Caco-2 (cell line): ENCODE measurements around the gene SLC44A2. TPM values are rescaled to one million over a fixed set of nuclear protein-coding genes. Genes with fewer than 3 reads are reported as not detected.
A peak's percentile ranks its signal among the peaks of the same experiment; 100 is the strongest.
"Not testable (repeated sequence)": the region's sequence is repeated elsewhere in the genome, so short reads cannot be mapped to it uniquely, and the experiment has no call there.

ENCODE experiments used
- BruUV-seq: library from RNA; stranded (reverse); fragments of 400-500 nt; replicated peaks from 2 replicates; lab custom pipeline; 2021; lab: Mats Ljungman, UMichigan
- CTCF ChIA-PET: fragments of 300-600 bp; sonication (Branson Sonifier 250); formaldehyde crosslinking; loops from one replicate; lab custom pipeline; 2022; ENCODE audit warnings: antibody characterized with exemption; lab: Charles Lee
- POLR2A ChIA-PET: fragments of 300-600 bp; sonication (Branson Sonifier 250); formaldehyde crosslinking; loops from one replicate; lab custom pipeline; 2022; ENCODE audit warnings: antibody characterized with exemption; lab: Charles Lee
- DNase-seq, 2 experiments: peaks; one replicate each; pipeline versions ENCODE4 v3.0.0 to v3.0.0-alpha.2; 2020 to 2022
- H3K27me3 ChIP-seq: replicated peaks from 2 replicates; pipeline ENCODE4 v1.6.0; 2011; ENCODE audit warnings: low read length; ENCODE audit not compliant: control insufficient read depth, insufficient read depth
- H3K36me3 ChIP-seq: 2 replicates; pipeline ENCODE4 v1.5.1; 2011; ENCODE audit warnings: low read length; ENCODE audit not compliant: control insufficient read depth, insufficient read depth
- H3K4me1 ChIP-seq: fragments of 250-450 bp; sonication (Bioruptor Pico); 2 replicates; pipeline ENCODE4 v1.5.1; 2020; ENCODE audit warnings: mild to moderate bottlenecking
- H3K4me3 ChIP-seq: 2 replicates; pipeline ENCODE4 v1.5.1; 2011; ENCODE audit warnings: low read depth, mild to moderate bottlenecking, control low read depth, low read length
- H3K9me3 ChIP-seq: fragments of 250-450 bp; sonication (Bioruptor Pico); 2 replicates; pipeline ENCODE4 v1.5.1; 2020; ENCODE audit warnings: mild to moderate bottlenecking, moderate library complexity
- H3K27ac Mint-ChIP-seq: one replicate; pipeline ENCODE4 v1.8.0; 2022; ENCODE audit warnings: mixed read lengths; ENCODE audit not compliant: unreplicated experiment
- H3K27me3 Mint-ChIP-seq: one replicate; pipeline ENCODE4 v1.8.0; 2022; ENCODE audit warnings: mixed read lengths; ENCODE audit not compliant: insufficient read depth, unreplicated experiment
- H3K36me3 Mint-ChIP-seq: one replicate; pipeline ENCODE4 v1.8.0; 2022; ENCODE audit warnings: mild to moderate bottlenecking, mixed read lengths; ENCODE audit not compliant: insufficient read depth, unreplicated experiment
- H3K4me1 Mint-ChIP-seq: one replicate; pipeline ENCODE4 v1.8.0; 2022; ENCODE audit warnings: low read depth, mixed read lengths; ENCODE audit not compliant: unreplicated experiment
- H3K4me3 Mint-ChIP-seq: one replicate; pipeline ENCODE4 v1.8.0; 2022; ENCODE audit warnings: mild to moderate bottlenecking, moderate library complexity, mixed read lengths; ENCODE audit not compliant: unreplicated experiment
- H3K9me3 Mint-ChIP-seq: one replicate; pipeline ENCODE4 v1.8.0; 2022; ENCODE audit warnings: mixed read lengths; ENCODE audit not compliant: unreplicated experiment
- CTCF ChIP-seq, 2 experiments: fragments of 200-600 bp in 1 of 2; IDR thresholded peaks; 1 replicate in 1 of 2; 2 replicates in 1 of 2; pipeline versions ENCODE4 v1.5.1 to v1.8.0; 2011 to 2022; ENCODE audit warnings: antibody characterized with exemption in 1 of 2, control low read depth in 1 of 2, inconsistent platforms in 1 of 2, low read depth in 1 of 2, low read length in 1 of 2, mild to moderate bottlenecking in 1 of 2, moderate library complexity in 1 of 2; ENCODE audit not compliant: insufficient read depth in 1 of 2, severe bottlenecking in 1 of 2, unreplicated experiment in 1 of 2
- intact Hi-C: fragments of 100-400 bp; cut with micrococcal nuclease; formaldehyde crosslinking; loops from one replicate; pipeline ENCODE4 v1.10.0; 2022; ENCODE audit not compliant: unreplicated experiment
- total RNA-seq: library from RNA; stranded (reverse); gene quantifications from 2 replicates; pipeline ENCODE4 v1.2.3, GENCODE V29; 2022

Gene SLC44A2
- total RNA-seq, 1 experiment from 2014 or later: 119 TPM

GRCh38 chr19:10669246-10669645 lies 43.9 kb downstream of the SLC44A2 start:
- Histone ChIP-seq H3K4me1 (no peaks in the 10 kb centered on the region), H3K36me3 (0 out of 2 replicates have a peak, but pooled peaks cover 3% of the 10 kb centered on the region), H3K4me3 (no peak overlapping the region), H3K9me3 (no peaks in the 10 kb centered on the region), H3K27me3 (no peaks in the 10 kb centered on the region)
- ChIA-PET CTCF (interaction anchor here (0.7 kb wide), 1 partner anchor 253 kb away, joined by 3 read pairs; no protein-coding TSS in a partner anchor), POLR2A (no interaction called here)
- Mint-ChIP-seq H3K9me3 (no peaks in the 10 kb centered on the region), H3K27me3 (no peaks in the 10 kb centered on the region), H3K27ac (peak overlapping the region; percentile 40), H3K36me3 (peaks cover 79% of the 10 kb centered on the region), H3K4me3 (no peak overlapping the region), H3K4me1 (no peaks in the 10 kb centered on the region)
- intact Hi-C loops: no loop called here
- no TSS peak for BruUV-seq
- TF ChIP-seq CTCF (IDR thresholded peaks at IDR 0.05; ENCODE audit: insufficient read depth in 1 of 2, low read depth in 1 of 2, low read length in 1 of 2, severe bottlenecking in 1 of 2, unreplicated experiment in 1 of 2): no peak
- DNase-seq: no peak

- Mint-ChIP-seq H3K27me3 (no peaks in the 10 kb centered on the region), H3K4me1 (no peaks in the 10 kb centered on the region), H3K9me3 (no peaks in the 10 kb centered on the region), H3K27ac (no peak overlapping the region), H3K36me3 (peaks cover 88% of the 10 kb centered on the region), H3K4me3 (no peak overlapping the region)
- Histone ChIP-seq H3K27me3 (no peaks in the 10 kb centered on the region), H3K36me3 (0 out of 2 replicates have a peak, but pooled peaks cover 3% of the 10 kb centered on the region), H3K9me3 (no peaks in the 10 kb centered on the region), H3K4me1 (no peaks in the 10 kb centered on the region), H3K4me3 (no peak overlapping the region)
- POLR2A ChIA-PET: no interaction called here
- TF ChIP-seq CTCF (IDR thresholded peaks at IDR 0.05; ENCODE audit: insufficient read depth in 1 of 2, low read depth in 1 of 2, low read length in 1 of 2, severe bottlenecking in 1 of 2, unreplicated experiment in 1 of 2): no peak
- intact Hi-C loops: no loop called here
- CTCF ChIA-PET: no interaction called here
- DNase-seq: no peak
- no TSS peak for BruUV-seq
These were observed 44.8 kb downstream of the SLC44A2 start for GRCh38 chr19:10670182-10670581.

GRCh38 chr19:10670876-10671804 lies 45.8 kb downstream of the SLC44A2 start:
- DNase-seq: no peak
- H3K27me3 ChIP-seq: no peaks in the 10 kb centered on the region
- no peaks in the 10 kb centered on the region for H3K27me3 Mint-ChIP-seq
- 0 out of 2 replicates have a peak, but pooled peaks cover 3% of the 10 kb centered on the region for H3K36me3 ChIP-seq
- TSS peak; percentile 34 for BruUV-seq
- ChIA-PET POLR2A (no interaction called here), CTCF (no interaction called here)
- H3K4me3 Mint-ChIP-seq: no peak overlapping the region
- no peaks in the 10 kb centered on the region for H3K4me1 ChIP-seq
- no peak for TF ChIP-seq CTCF (IDR thresholded peaks at IDR 0.05; ENCODE audit: insufficient read depth in 1 of 2, low read depth in 1 of 2, low read length in 1 of 2, severe bottlenecking in 1 of 2, unreplicated experiment in 1 of 2)
- no peak overlapping the region for H3K4me3 ChIP-seq
- intact Hi-C loops: no loop called here
- no peaks in the 10 kb centered on the region for H3K4me1 Mint-ChIP-seq
- H3K27ac Mint-ChIP-seq: no peak overlapping the region
- no peaks in the 10 kb centered on the region for H3K9me3 Mint-ChIP-seq
- H3K9me3 ChIP-seq: no peaks in the 10 kb centered on the region
- peaks cover 91% of the 10 kb centered on the region for H3K36me3 Mint-ChIP-seq

- CTCF ChIA-PET, H3K27me3 ChIP-seq, H3K9me3 Mint-ChIP-seq, BruUV-seq, H3K4me1 Mint-ChIP-seq, H3K27ac Mint-ChIP-seq, H3K4me1 ChIP-seq, intact Hi-C loops, H3K9me3 ChIP-seq, H3K27me3 Mint-ChIP-seq, H3K4me3 Mint-ChIP-seq, H3K36me3 ChIP-seq, H3K4me3 ChIP-seq, POLR2A ChIA-PET, DNase-seq: not testable (repeated sequence)
- peaks cover 91% of the 10 kb centered on the region for H3K36me3 Mint-ChIP-seq
These were observed 46.6 kb downstream of the SLC44A2 start for GRCh38 chr19:10671922-10672321.
